Neural cell (in vitro differentiated cells): ENCODE results near the gene EFCAB8. TPM values are rescaled to one million over a fixed set of nuclear protein-coding genes. Genes with fewer than 3 reads are reported as not detected.

Experiments used
- H2AFZ ChIP-seq: fragments of 200-600, 300-800 bp; sonication (generic), shearing (Covaris generic); 2 replicates; pipeline ENCODE4 v1.6.0; 2014; ENCODE audit warnings: low read depth, mild to moderate bottlenecking, antibody characterized with exemption, low read length, moderate library complexity
- H3F3A ChIP-seq: fragments of 200-600 bp; shearing (Covaris generic); 2 replicates; pipeline ENCODE4 v1.6.1; 2016; ENCODE audit warnings: mild to moderate bottlenecking, moderate library complexity, mixed read lengths, antibody characterized with exemption, low read length; ENCODE audit not compliant: insufficient read depth, poor library complexity, severe bottlenecking
- H3K27ac ChIP-seq: fragments of 200-600, 300-800 bp; sonication (generic), shearing (Covaris generic); 2 replicates; pipeline ENCODE4 v1.5.1; 2014; ENCODE audit warnings: mild to moderate bottlenecking, low read length, moderate library complexity
- H3K27me3 ChIP-seq: fragments of 300-800, 200-600 bp; sonication (generic), shearing (Covaris generic); 2 replicates; pipeline ENCODE4 v1.6.0; 2014; ENCODE audit warnings: mild to moderate bottlenecking, low read depth, low read length, moderate library complexity; ENCODE audit not compliant: insufficient read depth
- H3K36me3 ChIP-seq: fragments of 300-800, 200-600 bp; sonication (generic), shearing (Covaris generic); 2 replicates; pipeline ENCODE4 v1.5.1; 2014; ENCODE audit warnings: mild to moderate bottlenecking, antibody characterized with exemption, low read length, moderate library complexity; ENCODE audit not compliant: insufficient read depth
- H3K4me2 ChIP-seq: fragments of 300-800, 200-600 bp; sonication (generic), shearing (Covaris generic); 2 replicates; pipeline ENCODE4 v1.6.0; 2014; ENCODE audit warnings: mild to moderate bottlenecking, low read length
- H3K4me3 ChIP-seq: fragments of 300-800, 200-600 bp; sonication (generic), shearing (Covaris generic); 2 replicates; pipeline ENCODE4 v1.5.1; 2014; ENCODE audit warnings: mild to moderate bottlenecking, low read length, moderate library complexity
- H3K79me2 ChIP-seq: fragments of 200-600 bp; shearing (Covaris generic); replicated peaks from 2 replicates; pipeline ENCODE4 v1.6.0; 2014; ENCODE audit warnings: mild to moderate bottlenecking, low read length, moderate library complexity; ENCODE audit not compliant: insufficient read depth
- H3K9ac ChIP-seq: fragments of 300-800, 200-600 bp; sonication (generic), shearing (Covaris generic); 2 replicates; pipeline ENCODE4 v1.6.1; 2016; ENCODE audit warnings: mild to moderate bottlenecking, low read length, mixed read lengths
- H3K9me2 ChIP-seq: fragments of 200-600 bp; shearing (Covaris generic); 2 replicates; pipeline ENCODE4 v1.6.1; 2016; ENCODE audit warnings: mild to moderate bottlenecking, low read length, mixed read lengths; ENCODE audit not compliant: insufficient read depth
- H3K9me3 ChIP-seq: fragments of 200-600, 300-800 bp; sonication (generic), shearing (Covaris generic); 2 replicates; pipeline ENCODE4 v1.6.1; 2016; ENCODE audit warnings: mild to moderate bottlenecking, mixed run types, low read length, moderate library complexity, mixed read lengths
- H4K20me1 ChIP-seq: fragments of 200-600 bp; shearing (Covaris generic); 2 replicates; pipeline ENCODE4 v1.6.1; 2016; ENCODE audit warnings: mild to moderate bottlenecking, mixed run types; ENCODE audit not compliant: insufficient read depth
- EP300 ChIP-seq: fragments of 450-650 bp; conservative IDR thresholded peaks from 2 replicates; pipeline ENCODE4 v1.6.1; 2014; ENCODE audit warnings: antibody characterized with exemption, mild to moderate bottlenecking, moderate library complexity; ENCODE audit not compliant: poor library complexity, severe bottlenecking
- EZH2 ChIP-seq: fragments of 200-600, 300-800 bp; shearing (Covaris generic), sonication (generic); IDR thresholded peaks from 2 replicates; pipeline ENCODE4 v1.6.1; 2014; ENCODE audit warnings: antibody characterized with exemption, low read length, borderline replicate concordance, mild to moderate bottlenecking; ENCODE audit not compliant: insufficient read depth, poor library complexity, severe bottlenecking
- MXI1 ChIP-seq: fragments of 450-650 bp; conservative IDR thresholded peaks from 2 replicates; pipeline ENCODE4 v1.6.1; 2014; ENCODE audit warnings: antibody characterized with exemption, mild to moderate bottlenecking; ENCODE audit not compliant: poor library complexity, severe bottlenecking
- POLR2AphosphoS5 ChIP-seq: IDR thresholded peaks from 2 replicates; pipeline ENCODE4 v1.6.1; 2012
- RAD21 ChIP-seq: fragments of 450-650 bp; conservative IDR thresholded peaks from 2 replicates; pipeline ENCODE4 v1.6.1; 2014; ENCODE audit warnings: antibody characterized with exemption, mild to moderate bottlenecking, moderate library complexity
- SMC3 ChIP-seq: fragments of 450-650 bp; conservative IDR thresholded peaks from 2 replicates; pipeline ENCODE4 v1.6.1; 2014; ENCODE audit warnings: antibody characterized with exemption, mild to moderate bottlenecking, moderate library complexity; ENCODE audit not compliant: poor library complexity
- TAF1 ChIP-seq: IDR thresholded peaks from 2 replicates; pipeline ENCODE4 v1.6.1; 2012; ENCODE audit warnings: low read depth
- polyA plus RNA-seq: library from polyadenylated mRNA; depleted of rRNA; stranded (reverse); fragments of >200 nt; gene quantifications from 2 replicates; pipeline ENCODE4 v1.2.3, GENCODE V29; 2014
- TF ChIP-seq, protein P1 (sequence below): fragments of 450-650 bp; IDR thresholded peaks from 2 replicates; pipeline ENCODE4 v1.5.1; 2014; ENCODE audit warnings: antibody characterized with exemption, mild to moderate bottlenecking, moderate library complexity; ENCODE audit not compliant: poor library complexity, severe bottlenecking
- TF ChIP-seq, protein P2 (sequence below): IDR thresholded peaks from 2 replicates; pipeline ENCODE4 v1.6.1; 2012; ENCODE audit warnings: borderline replicate concordance

Gene EFCAB8
- polyA plus RNA-seq, 1 donor from 2014 or later = not detected

DNA sequence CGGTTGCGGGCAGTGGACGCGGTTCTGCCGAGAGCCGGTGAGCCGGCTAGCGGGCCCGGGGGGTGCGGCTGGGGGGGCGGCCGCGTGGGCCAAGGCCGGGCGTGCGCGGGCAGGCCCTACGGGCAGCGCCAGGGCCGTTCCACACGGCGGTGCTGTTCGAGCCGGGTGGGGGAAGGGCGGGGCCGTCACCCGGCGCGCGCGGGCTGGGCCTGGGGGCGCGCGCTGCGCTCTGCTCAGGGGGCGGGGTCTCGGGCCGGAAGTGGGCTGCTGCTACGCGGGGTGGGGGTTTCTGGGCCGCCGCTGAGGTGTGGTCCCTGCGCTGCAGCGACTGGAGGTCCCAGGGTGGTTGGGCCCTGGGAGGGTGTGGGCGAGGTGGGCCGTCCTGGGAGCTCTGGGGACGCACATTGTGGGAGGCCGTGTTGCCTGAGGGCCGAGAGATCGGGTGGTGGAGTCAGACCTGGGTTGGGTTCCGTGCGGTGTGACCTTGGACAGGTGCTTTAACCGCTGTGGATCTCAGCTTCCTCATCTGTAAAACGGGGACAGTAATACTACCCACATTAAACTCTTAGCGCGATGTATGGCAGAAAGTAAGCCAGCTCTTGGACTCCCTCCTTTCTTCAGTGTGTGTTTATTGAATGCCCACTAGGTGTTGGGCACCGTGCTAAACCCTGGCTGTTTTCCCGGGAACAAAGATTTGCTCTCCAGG is 38.6 kb upstream of the EFCAB8 start:
- no peaks in the 10 kb centered on the region for H3K27me3 ChIP-seq
- peak overlapping the region; percentile 92 for H3K27ac ChIP-seq
- H3K9me3 ChIP-seq = no peaks in the 10 kb centered on the region
- peaks cover 51% of the 10 kb centered on the region for H3K79me2 ChIP-seq
- peak overlapping the region; percentile 97 for H3K4me3 ChIP-seq
- no peaks in the 10 kb centered on the region for H3K9me2 ChIP-seq
- no peaks in the 10 kb centered on the region for H3F3A ChIP-seq
- no peaks in the 10 kb centered on the region for H3K36me3 ChIP-seq
- H4K20me1 ChIP-seq = peaks cover 15% of the 10 kb centered on the region
- peak overlapping the region; percentile 33 for H2AFZ ChIP-seq
- TF ChIP-seq MXI1 (peak; percentile 54), POLR2AphosphoS5 (peak; percentile 62), EZH2 (no peak), SMC3 (peak; percentile 42), RAD21 (no peak), EP300 (peak; percentile 82), TAF1 (peak; percentile 54)
- TF ChIP-seq, protein P1, sequence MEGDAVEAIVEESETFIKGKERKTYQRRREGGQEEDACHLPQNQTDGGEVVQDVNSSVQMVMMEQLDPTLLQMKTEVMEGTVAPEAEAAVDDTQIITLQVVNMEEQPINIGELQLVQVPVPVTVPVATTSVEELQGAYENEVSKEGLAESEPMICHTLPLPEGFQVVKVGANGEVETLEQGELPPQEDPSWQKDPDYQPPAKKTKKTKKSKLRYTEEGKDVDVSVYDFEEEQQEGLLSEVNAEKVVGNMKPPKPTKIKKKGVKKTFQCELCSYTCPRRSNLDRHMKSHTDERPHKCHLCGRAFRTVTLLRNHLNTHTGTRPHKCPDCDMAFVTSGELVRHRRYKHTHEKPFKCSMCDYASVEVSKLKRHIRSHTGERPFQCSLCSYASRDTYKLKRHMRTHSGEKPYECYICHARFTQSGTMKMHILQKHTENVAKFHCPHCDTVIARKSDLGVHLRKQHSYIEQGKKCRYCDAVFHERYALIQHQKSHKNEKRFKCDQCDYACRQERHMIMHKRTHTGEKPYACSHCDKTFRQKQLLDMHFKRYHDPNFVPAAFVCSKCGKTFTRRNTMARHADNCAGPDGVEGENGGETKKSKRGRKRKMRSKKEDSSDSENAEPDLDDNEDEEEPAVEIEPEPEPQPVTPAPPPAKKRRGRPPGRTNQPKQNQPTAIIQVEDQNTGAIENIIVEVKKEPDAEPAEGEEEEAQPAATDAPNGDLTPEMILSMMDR = peak; percentile 16
- TF ChIP-seq, protein P2, sequence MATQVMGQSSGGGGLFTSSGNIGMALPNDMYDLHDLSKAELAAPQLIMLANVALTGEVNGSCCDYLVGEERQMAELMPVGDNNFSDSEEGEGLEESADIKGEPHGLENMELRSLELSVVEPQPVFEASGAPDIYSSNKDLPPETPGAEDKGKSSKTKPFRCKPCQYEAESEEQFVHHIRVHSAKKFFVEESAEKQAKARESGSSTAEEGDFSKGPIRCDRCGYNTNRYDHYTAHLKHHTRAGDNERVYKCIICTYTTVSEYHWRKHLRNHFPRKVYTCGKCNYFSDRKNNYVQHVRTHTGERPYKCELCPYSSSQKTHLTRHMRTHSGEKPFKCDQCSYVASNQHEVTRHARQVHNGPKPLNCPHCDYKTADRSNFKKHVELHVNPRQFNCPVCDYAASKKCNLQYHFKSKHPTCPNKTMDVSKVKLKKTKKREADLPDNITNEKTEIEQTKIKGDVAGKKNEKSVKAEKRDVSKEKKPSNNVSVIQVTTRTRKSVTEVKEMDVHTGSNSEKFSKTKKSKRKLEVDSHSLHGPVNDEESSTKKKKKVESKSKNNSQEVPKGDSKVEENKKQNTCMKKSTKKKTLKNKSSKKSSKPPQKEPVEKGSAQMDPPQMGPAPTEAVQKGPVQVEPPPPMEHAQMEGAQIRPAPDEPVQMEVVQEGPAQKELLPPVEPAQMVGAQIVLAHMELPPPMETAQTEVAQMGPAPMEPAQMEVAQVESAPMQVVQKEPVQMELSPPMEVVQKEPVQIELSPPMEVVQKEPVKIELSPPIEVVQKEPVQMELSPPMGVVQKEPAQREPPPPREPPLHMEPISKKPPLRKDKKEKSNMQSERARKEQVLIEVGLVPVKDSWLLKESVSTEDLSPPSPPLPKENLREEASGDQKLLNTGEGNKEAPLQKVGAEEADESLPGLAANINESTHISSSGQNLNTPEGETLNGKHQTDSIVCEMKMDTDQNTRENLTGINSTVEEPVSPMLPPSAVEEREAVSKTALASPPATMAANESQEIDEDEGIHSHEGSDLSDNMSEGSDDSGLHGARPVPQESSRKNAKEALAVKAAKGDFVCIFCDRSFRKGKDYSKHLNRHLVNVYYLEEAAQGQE = peak; percentile 51
- H3K9ac ChIP-seq = peak overlapping the region; percentile 82
- H3K4me2 ChIP-seq = peak overlapping the region; percentile 90

DNA sequence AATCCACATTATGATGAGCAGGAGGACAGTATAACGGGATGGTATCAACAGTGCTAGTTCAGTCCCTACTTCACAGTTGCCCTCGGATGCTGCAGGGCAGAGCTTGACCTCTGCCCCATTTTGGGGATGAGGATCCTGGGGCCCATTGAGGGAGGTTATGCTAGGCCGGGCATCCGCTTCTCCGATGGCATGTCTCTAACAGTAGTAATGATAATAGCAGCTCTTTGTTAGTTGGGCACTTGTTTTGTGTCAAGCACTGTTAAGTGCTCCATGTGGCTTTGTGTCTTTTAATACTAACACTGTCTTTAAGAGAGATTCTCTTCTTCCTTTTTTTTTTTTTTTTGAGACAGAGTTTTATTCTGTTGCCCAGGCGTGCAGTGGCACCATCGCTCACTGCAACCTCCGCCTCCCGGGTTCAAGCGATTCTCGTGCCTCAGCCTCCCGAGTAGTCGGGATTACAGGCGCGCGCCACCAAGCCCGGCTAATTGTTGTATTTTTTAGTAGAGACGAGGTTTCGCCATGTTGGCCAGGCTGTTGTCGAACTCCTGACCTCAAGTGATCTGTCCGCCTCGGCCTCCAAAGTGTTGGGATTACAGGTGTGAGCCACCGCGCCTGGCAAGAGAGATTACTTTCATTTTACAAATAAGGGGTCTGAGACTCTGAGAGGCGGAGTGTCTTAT is 37.9 kb upstream of the EFCAB8 start:
- Histone ChIP-seq H3K4me3 (peak overlapping the region; percentile 97), H3K27ac (peak overlapping the region; percentile 92), H3K9me2 (no peaks in the 10 kb centered on the region), H3K79me2 (peaks cover 55% of the 10 kb centered on the region), H3K4me2 (peak overlapping the region; percentile 90), H3K9ac (peak overlapping the region; percentile 82), H3K9me3 (no peaks in the 10 kb centered on the region), H3K36me3 (no peaks in the 10 kb centered on the region), H4K20me1 (peaks cover 15% of the 10 kb centered on the region), H2AFZ (peak overlapping the region; percentile 33), H3K27me3 (no peaks in the 10 kb centered on the region), H3F3A (no peaks in the 10 kb centered on the region)
- TF ChIP-seq, protein P1 = no peak
- TF ChIP-seq RAD21 = no peak
